NCI-H774 (cell line): ENCODE measurements around the gene NEIL1.
"Not testable (repeated sequence)": the region's sequence is repeated elsewhere in the genome, so short reads cannot be mapped to it uniquely, and the experiment has no call there.

Experiments
- DNase-seq: peaks from one replicate; lab custom pipeline; 2025; lab: John Stamatoyannopoulos, UW

NEIL1 gene

DNA sequence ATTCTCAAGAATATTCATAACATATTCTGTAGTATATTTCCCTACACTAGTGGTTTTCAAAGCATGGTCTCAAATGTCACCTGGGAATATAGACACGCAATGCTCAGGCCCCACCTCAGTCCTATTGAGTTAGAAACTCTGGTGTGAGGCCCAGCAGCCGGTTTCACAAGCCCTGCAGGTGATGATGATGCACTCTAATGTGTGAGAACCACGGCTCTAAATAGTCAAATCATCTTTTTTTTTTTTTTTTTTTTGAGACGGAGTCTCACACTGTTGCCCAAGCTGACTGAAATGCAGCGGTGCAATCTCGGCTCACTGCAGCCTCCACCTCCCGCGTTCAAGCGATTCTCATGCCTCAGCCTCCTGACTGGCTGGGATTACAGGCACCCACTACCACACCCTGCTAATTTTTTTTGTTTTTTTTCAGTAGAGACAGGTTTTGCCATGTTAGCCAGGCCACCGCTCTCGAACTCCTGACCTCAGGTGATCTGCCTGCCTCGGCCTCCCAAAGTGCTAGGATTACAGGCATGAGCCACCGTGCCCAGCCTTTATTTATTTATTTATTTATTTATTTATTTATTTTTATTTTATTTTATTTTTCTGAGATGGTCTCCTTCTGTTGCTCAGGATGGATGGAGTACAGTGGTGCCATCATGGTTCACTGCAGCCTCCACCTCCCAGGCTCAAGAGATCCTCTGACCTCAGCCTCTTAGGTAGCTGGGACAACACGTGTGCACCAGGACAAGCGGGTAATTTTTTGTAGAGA lies 13.0 kb upstream of the NEIL1 start:
- not testable (repeated sequence) for DNase-seq

DNA sequence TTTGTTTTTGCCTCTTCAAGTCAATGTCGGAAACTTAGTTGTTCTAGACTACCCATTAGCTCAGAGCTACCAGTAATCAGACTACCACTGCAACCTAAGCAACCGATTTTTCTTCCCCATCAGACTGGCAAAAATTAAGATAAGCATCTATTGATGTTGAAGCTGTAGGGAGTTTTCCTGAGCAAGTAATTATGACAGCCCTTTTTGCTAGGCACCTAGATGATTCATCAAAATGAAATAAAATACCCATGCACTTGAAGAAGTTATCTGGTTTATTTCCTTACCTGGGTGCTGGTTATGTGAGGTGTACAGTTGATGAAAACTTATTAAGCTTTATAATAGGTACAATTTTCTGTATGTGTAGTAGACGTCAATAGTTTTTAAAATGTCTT lies 11.5 kb upstream of the NEIL1 start:
- DNase-seq: no peak

DNA sequence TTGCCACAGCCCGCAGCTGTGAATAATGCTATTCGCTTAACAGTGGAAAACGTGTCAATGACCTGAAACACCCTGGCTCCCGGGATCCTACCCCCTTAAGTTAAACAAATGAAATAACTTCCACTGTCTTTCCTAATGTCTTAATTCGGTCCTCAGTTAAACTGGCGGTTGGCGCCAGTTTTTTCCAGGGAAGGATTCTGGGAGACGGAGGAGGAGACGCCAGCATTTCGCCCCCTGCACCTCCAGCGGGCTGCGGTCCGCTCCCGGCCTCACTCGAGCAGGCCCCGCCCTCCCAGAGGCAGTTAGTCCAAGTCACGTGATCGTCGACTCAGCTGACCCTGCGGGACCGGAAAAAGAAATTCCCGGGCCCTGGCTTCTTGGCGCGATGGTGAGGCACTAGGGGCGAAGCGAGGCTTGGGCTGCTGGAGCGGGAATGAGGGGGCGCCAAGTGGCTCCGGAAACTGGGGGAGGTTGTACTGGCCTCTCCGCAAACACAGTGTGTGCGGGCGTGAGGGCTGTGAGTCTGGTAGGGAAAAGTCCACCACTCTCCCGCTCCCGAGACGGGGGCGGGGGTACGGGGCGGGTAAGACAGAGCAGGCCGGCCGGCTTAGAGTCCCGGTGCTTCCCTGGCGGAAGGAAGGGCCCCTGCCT lies 11.0 kb upstream of the NEIL1 start, which contains the start of gene COMMD4:
Gene COMMD4 (plus strand): TSS at position 359 of the 651 bp plus-strand sequence. CDS start 27 bp downstream, at position 386.
- DNase-seq: peak; percentile 95

DNA sequence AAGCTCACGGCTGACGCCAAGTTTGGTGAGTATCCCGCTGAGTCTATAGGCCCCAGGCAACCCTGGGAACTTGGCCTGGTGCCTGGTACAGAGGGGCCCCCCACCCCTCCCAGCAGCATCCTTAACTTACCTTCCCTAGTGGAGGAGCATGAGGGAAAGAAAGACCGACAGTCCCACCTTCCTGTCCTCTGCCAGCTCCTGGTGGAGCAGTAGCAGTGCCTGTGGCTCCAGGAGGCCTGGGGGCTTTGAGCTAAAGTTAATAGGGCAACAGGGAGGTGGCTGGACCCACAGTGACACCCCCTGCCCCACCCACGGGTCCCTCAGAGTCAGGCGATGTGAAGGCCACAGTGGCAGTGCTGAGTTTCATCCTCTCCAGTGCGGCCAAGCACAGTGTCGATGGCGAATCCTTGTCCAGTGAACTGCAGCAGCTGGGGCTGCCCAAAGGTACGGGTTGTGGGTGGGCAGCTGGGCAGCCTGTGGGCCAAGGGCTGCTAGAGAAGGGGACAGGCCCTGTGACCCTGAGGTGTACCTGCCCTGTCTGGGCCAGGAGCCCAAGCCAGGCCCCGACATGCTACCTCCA lies 8.1 kb upstream of the NEIL1 start:
- no peak for DNase-seq

DNA sequence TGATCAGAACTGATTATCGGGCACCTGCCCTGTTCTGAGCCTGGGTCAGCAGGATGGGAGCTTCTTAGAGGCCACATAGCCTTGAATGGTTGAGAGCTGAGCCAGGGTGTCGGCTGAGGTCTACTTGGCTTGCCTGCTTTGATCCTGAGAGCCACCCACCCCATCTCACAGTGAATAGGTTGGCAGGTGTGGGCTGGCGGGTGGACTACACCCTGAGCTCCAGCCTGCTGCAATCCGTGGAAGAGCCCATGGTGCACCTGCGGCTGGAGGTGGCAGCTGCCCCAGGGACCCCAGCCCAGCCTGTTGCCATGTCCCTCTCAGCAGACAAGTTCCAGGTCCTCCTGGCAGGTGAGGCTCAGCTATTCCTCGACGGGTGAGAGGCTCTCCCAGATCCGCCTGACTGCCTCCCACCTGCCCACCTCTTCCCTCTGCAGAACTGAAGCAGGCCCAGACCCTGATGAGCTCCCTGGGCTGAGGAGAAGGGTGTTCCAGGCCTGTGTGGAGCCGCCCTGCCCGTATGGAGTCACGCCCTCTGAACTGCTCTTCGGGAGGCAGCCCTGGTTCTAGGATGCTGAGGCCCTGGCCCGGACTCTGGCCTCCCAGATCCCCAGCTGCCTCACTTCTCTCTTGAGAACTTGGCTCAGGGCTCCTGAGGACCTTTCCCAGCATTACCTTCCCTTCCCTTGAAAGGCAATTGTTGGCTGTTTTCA lies 7.2 kb upstream of the NEIL1 start:
- DNase-seq: no peak

DNA sequence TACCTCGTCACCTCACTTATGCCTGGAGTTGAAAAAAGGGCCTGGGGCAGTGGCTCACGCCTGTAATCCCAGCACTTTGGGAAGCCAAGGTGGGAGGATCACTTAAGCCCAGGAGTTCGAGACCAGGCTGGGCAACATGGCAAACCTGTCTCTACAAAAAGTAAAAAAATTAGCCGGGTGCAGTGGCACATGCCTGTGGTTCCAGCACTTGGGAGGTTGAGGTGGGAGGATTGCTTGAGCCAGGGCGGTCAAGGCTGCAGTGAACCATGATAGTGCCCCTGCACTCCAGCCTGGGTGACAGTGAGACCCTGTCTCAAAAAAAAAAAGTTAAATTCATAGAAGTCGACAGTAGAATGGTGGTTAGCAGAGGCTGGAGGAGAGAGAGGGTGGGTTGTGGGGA lies 4.6 kb upstream of the NEIL1 start:
- no peak for DNase-seq

DNA sequence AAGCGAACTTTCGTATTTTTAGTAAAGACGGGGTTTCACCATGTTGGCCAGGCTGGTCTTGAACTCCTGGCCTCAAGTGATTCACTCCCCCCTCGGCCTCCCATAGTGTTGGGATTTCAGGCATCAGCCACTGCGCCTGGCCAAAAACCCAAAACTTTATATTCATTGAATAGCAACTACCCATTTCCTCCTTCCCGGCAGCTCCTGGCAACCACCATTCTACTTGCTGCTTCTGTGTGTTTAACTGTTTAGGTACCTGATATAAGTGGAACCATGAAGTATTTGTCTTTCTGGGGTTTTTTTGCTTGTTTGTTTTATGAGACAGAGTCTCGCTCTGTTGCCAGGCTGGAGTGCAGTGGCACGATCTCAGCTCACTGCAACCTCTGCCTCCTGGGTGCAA lies 2.9 kb upstream of the NEIL1 start:
- DNase-seq: not testable (repeated sequence)

DNA sequence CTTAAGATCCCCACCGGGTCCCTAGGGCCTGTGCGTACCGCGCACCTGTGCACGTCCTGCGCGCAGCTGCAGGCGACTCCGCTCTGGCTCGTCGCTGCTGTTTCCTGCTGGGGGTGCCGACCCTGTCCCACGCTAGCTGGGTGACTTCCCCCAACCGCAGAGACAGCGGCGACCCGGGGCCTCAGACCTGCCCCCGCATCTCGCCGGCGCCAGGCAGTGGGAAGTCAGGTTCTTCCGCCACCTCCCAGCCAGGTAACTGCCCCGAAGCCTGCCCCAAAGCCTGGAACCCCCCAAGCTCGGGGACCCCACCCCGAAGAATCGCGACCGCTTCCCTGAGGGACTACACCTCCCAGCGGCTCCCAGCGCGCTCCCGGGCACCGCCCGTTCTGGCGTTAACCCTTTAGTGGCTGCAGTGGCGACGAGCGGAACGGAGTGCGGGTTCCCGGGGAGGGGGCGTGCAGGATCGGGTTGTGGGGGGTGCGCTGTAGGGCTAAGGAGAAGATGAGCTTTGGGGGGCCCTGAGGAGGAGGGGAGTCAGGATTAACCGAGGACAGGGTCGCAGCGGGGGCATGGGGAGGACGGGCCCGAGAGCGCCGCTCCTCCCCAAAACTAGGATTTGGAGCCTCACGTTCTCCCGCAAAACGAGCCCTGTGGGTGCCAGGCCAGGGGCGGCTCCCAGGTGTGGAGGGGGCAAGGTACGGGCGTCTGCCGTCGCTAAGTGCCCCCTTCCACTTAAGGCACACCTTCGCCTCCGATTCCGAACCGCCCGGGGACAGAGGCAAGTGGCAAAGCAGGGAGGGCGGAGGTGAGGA lies 589 bp downstream of the NEIL1 start:
- DNase-seq: no peak

DNA sequence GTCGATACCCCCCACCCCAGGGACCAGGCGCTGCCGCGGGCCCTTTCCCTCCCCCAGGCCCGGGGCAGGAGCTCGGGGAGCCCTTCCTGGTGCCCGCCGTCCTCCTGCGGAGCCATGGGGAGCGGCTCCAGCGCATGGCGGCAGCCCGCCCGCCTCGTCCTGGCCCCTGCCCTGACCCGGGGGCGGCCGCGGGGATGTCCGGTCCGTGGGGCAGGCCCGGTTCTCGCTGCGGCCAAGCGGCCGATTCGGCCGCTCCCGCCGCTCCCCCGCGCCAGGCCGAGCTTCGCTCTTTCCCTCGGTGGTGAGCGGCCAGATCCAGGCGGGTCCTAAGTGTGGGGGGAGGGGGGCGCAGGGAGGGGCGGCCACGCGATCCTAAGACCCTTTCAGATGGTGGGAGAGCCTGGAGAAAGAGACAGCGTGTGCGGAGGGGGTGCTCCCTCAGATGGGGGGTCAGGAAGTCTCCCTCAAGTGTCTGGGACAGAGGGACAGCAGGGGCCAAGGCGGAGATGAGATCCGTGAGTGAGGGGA lies 1.3 kb downstream of the NEIL1 start:
- no peak for DNase-seq

DNA sequence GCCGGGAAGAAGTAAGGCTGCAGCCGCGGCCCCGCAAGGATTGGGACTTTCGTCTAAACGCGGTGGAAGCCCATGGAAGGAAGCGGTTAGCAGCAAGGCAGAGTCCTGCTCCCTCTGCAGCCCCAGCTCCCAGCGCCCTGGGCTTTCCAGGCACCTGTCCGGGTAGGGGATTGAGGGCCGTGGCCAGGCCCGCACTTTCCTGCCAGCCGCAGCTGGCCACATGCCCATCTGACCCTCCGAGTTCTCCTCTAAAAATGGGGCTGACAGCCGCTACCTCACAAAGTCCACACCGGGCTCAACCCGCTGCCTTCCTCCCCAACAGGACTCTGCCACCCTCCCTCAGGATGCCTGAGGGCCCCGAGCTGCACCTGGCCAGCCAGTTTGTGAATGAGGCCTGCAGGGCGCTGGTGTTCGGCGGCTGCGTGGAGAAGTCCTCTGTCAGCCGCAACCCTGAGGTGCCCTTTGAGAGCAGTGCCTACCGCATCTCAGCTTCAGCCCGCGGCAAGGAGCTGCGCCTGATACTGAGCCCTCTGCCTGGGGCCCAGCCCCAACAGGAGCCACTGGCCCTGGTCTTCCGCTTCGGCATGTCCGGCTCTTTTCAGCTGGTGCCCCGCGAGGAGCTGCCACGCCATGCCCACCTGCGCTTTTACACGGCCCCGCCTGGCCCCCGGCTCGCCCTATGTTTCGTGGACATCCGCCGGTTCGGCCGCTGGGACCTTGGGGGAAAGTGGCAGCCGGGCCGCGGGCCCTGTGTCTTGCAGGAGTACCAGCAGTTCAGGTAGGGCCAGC lies 1.9 kb downstream of the NEIL1 start:
- no peak for DNase-seq

DNA sequence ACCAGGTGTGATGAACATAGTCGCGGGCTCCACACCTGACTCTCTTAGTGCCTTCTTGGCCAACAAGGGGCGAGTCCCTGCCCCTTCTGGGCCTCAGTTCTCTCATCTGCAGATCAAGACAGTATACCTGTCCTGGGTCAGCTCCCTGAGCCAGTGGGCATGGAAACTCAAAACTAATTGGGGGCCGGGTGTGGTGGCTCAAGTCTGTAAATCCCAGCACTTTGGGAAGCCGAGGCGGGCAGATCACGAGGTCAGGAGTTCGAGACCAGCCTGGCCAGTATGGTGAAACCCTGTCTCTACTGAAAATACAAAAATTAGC lies 2.5 kb downstream of the NEIL1 start:
- not testable (repeated sequence) for DNase-seq

DNA sequence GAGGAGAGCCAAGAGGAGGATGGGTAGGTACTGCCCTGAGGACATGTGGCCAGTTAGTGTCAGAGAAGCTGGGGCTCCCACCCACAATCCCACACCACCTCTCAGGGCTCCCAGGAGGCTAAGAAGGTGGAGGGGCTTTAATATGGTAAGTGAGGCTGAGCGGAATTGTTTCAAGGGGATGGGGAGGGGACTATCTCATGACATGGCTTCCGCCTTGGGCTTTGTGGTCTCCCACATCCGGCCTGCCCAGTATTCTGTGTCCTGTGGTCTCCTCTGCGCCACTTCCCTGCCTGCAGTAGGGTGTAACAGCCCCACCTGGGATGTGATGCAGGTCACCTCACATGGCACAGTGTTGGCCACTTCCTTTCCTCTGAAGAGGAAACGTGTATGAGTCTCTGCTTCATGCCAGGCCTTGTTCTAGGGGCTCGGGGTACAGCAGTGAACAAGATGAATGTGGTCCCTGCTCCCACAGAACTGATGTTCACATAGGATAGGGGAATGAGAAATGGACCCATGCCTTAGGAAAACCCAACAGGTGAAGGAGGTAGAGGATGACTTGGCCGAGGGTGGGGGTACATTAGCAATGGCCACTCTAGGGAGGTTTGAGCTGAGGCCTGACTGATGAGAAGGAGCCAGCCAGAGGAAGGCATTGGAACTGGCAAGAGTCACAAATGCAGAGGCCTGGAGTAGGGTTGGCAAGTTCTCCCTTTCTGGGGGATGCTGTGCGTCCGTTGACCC lies 3.2 kb downstream of the NEIL1 start:
- no peak for DNase-seq

DNA sequence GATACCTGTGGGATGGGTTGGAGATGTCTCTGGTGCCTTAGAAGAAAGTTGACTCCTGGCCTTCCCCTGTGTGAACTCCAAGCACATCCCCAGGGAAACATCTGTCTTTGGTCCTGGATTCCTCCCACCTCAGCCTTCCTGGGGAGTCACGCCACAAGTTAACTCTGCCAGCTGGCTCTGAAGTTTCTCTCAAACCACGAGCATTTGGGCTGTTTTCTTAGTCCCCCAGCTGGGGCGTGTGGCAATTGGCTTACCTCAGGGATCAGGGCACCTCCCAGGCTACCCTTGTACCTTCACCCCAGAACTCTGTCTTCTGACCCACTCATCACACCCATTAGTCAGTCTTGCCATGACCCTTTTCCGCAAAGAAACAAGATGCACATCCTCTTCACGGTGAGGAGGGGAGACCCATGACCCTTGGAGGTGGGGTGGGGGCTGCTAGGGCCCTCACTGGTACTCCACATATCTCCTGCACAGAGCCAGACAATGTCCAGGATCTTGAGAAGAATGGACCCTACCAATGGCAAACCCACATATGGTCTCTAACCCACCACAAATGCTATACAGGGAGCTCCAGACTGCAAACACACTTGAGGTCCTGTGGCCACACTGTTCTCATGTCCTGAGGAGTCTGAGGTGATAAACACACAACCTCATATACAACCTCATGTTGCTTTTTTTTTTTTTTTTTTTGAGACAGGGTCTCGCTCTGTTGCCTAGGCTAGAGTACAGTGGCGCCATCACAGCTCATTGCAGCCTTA lies 3.9 kb downstream of the NEIL1 start:
- DNase-seq: no peak

DNA sequence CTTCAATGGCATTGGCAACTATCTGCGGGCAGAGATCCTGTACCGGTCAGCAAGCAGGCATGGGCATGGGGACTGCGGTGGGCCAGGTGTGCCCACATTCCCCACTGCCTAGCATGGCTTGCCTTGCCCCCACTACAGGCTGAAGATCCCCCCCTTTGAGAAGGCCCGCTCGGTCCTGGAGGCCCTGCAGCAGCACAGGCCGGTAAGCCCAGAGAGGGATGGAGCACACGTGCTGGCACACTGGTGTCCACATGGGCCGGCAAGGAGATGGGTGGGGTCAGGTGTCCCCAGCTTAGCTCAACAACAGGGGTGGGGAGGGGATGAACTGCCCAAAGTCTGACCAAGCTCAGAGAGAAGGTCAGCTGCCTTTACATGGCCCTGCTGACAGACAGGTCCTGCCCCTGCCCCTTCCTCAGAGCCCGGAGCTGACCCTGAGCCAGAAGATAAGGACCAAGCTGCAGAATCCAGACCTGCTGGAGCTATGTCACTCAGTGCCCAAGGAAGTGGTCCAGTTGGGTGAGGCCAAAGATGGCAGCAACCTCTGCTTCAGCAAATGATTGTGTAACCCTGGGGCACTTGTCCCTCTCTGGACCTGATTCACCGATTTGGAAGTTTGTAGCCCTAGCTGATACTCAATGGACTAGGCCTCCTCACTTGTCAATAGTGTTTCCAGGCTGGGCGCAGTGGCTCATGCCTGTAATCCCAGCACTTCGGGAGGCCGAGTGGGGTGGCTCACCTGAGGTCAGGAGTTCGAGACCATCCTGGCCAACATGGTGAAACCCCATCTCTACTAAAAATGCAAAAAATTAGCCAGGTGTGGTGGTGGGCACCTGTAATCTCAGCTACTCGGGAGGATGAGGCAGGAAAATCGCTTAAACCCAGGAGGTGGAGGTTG lies 5.6 kb downstream of the NEIL1 start:
- DNase-seq: no peak

DNA sequence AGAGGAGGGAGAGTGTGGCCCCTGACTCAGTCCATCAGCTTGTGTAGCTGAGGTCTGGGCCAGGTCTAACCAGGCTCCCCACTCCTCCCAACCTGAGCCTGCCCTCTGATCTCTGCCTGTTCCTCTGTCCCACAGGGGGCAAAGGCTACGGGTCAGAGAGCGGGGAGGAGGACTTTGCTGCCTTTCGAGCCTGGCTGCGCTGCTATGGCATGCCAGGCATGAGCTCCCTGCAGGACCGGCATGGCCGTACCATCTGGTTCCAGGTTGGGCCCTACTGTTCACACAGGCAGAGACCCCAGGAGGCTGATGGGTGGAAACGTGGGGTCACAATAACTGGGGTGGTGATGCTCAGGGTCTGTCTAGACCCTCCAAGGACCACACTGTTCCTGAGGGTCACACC lies 6.8 kb downstream of the NEIL1 start:
- no peak for DNase-seq

DNA sequence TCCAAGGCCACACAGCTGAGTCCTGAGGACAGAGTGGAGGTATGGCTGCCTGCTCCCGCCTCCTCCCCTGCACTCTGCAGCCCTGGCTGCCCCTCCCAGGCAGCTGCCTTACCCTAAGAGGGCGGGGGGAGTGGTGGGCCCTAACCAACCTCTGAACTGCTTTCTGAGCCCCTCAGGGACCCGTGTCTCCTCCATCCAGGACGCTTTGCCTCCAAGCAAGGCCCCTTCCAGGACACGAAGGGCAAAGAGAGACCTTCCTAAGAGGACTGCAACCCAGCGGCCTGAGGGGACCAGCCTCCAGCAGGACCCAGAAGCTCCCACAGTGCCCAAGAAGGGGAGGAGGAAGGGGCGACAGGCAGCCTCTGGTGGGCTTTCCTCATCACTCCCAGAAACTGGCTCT lies 7.6 kb downstream of the NEIL1 start:
- DNase-seq: no peak

DNA sequence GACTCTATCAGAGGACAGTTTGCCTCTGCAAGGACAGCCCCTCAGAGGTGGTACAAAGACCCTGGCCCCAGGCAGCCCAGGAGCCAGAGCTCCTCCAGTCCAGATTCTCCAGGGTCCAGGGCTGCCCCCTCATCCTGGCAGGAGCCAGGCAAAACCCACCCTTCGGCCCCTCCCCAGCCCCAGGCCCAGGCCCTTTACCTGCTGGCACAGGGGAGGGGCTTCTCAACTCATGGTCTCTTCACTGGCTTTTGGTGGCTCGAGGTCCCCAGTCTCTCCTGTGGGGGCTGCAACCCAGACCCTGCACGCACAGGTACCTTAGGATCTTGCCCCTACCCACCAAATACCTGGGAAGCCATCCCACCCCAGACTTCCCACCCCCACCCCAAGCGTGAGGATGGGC lies 8.5 kb downstream of the NEIL1 start:
- no peak for DNase-seq

DNA sequence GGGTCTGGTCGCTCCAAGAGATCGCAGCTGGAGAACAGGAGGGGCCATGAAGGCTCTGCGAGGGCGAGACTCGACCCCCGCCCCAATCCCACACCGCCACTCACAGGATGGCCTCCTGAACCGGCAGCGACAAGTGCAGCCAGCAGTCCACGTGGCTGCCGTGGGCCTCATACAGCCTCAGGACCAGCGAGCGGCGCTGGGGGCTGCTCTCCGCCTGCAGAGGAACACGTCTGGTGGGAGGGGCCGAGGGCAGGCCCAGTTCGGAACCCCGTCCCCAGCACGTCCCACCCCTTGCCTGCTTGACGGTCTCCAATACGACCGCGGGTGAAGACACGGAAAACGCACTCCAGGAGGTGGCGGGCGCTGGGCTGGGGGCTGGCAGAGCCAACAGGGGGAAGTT lies 9.2 kb downstream of the NEIL1 start:
- no peak for DNase-seq
